NCI-H2196 (cell line): ENCODE measurements around the gene PKP2.
"Not testable (repeated sequence)": the region's sequence is repeated elsewhere in the genome, so short reads cannot be mapped to it uniquely, and the experiment has no call there.

ENCODE experiments used
- DNase-seq: peaks from one replicate; lab custom pipeline; 2025; ENCODE audit not compliant: unreplicated experiment; lab: John Stamatoyannopoulos, UW

The PKP2 gene

DNA sequence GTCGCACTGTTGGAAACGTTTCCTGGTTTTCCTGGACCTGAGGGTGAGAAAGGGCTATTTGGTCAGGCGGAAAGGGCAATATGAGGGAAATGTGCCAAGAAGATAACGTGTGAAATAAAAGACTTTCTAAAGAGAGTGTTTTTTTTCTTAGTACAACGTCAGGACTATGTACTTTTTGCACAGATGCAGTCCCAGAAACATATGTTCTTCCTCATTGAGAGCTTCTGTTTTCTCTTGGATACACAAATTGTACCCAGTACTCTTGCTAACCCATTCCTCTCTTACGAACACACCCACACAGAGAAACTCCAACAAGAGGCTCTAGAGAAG, 669 bp upstream of the PKP2 start:
- DNase-seq: no peak

DNA sequence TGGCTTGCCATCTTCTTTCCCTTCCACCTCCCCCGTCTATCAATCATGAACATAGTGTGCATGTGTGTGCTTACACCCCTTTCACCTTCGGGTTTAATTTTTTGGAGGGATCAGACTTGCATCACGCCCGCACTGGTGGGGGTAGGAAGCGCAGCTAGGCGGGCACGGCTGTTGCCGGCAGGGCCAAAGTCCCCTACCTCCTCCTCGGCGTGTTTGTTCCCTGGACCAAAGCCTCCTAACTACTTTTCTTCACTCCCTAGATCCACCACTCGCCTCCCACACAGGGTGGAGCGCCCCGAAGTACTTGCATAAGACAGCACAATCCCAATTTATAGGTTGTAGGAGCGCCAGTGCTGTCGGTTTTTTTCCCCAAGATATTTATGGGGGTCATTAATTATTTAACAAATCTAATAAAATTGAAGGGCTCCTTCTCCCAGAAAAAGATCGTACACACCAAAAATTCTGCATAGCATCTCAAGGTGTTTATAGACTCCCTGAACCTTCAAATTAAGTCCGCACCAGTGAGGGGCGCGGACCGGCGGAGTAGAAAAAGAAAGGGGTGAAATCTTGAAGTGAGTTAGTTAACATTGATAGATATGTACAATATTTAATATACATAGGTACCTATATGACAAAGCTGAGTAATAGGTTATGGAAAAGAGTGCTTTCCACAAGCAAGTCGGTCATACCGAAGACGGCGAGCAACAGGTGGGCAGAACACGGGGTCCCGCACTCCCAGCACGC, 717 bp downstream of the PKP2 start:
- no peak for DNase-seq

DNA sequence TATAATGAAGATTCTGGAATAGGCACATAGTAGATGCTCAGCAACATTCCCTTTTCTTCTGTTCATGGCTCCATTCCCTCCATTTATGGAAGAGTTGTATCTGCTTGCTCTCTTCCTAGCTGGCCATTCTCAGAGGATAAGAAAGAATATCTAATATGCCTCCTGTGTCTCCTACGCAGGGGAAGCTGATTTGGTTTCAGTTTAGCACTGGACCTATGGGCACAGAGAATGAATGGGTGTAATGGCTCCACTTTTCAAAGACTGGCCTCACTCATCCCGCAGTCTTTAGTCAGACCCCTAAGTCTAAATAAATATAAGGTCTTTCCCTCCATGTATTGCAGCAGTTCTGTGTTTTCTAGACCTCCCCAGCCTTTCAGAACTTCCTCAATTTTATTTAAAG, 2.0 kb downstream of the PKP2 start:
- DNase-seq: no peak

DNA sequence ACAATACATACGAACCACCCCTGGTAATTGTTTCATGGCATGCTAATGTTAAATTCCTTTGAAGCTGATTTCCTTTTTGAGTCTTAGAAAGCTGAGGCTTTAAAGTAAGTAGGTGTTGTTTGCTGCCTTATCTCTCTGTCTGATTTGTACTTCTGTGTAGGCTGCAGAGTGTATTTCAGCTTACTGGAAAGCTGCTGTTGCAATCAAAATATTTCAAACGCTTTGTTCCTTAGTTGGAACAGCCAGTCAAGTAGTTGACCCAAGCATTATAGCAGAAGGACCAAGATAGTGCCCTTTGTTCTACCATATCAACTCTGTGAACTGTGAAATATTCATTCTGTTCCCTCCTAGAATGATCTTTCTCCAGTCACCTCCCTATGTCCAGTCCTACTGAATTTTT, 3.1 kb downstream of the PKP2 start:
- no peak for DNase-seq

DNA sequence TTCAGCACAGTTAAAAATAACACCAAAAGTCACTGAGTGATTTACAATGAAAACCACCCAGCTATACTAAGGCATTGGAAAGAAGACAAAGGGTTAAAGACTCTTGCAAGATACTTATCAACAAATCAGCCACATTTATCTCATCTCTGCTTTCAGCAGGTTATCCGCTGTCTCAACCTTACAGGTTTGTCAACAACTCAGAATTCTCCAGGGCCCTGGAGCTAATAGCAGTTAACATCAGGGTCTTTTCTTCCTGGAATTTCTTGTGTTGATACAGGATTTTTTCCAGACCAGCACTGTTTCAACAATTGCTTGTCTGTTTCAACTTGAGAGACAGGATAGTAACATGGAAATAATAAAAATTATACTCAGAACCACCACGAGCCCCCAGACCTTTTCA, 3.5 kb downstream of the PKP2 start:
- DNase-seq: no peak

DNA sequence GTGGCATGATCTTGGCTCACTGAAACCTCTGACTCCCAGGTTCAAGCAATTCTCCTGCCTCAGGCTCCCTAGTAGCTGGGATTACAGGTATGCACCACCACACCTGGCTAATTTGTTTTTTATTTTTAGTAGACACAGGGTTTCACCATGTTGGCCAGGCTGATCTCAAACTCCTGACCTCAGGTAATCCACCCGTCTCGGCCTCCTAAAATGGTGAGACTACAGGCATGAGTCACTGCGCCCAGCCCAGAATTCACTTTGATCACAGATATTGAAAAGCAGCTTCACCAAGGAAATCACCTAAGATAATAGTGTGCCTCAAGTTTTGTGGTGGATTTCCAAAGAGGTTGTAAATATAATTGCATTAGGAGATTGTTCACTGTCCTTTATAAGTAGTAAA, 4.2 kb downstream of the PKP2 start:
- DNase-seq: not testable (repeated sequence)

DNA sequence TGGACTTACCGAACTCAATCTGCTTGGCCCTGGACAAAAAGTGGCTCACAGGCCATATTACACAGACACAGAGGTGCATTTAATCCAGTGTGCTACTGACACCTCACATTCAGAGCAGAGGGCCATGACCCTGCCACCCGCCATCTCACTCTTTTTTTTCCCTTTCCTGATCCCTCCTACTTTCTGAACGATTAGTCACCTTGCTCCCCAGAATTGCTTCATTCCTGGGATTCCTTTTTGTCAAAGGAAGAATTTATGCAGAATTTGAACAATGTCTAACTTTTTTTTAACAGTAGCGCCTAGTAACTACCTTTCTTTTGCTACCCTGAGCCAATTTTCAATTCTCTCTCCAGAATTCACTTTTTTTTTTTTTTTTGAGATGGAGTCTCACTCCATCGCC, 4.6 kb downstream of the PKP2 start:
- DNase-seq: no peak

DNA sequence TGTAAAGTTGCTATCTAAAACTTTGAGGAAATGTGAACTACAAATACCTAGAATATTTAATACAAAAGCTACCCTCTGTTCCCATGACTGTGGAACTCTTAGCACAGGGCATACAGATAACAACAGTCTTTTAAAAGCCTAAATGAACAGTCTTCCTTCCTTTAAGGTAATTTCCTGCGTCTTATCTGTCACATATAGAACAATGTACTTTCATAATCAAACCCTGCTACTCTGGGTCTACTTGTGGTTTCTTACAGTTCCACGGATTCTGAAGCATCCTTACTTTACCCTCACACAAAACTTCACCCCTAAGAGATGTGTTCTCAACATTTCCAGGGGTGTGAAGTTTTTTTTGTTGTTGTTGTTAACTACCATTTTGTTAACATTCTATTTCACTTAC, 5.1 kb downstream of the PKP2 start:
- DNase-seq: no peak

DNA sequence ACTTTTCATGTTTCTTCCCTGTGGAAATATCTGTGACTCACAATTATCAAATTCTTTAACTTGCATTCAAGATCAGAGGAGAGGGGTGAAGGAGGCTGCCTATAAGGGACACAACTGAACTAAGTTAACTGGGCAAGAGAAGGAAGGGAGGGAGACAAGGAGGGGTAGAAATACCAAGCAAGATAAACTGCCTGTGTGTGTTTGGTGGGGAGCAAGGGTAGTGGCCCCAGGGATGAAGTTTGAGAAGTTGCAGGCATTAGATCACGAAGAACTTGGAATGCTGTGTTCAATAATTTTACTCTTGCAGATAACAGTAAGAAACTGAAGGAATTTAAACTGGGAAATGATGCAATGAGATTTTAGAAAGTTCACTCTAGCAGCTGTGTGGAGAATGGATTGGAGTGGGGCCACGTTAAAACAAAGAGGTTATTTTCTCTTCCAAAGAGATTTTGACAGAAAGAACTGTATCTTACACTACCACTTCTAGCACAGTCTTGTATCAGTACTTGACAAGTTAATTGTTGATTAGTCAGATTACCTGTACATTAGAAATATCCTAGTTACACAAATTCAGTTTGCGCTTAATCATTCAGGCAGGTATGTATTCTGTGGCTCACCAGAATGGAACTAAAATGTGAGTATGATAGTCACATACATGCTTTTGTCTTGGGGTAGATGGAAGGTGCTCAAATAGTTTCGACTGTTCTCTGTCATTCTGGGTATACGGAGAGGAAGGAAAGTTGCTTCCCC, 7.4 kb downstream of the PKP2 start:
- DNase-seq: no peak

DNA sequence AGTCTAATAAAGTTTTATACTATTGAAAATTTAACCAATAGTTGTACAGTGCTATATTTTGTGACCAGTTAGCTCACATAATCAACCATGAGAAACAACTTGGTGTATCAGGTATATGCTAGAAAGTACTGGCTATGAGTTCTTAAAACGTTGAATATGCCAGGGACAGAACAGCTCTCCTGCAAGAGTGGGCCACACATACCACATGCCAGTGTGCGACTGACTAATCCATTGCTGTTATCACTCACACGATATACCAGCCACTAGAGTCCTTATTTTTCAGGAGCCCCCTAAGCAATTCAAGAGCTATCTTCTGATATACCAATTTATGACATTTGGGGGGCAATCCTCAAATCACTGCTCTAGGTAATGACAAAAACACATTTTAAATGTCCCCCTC, 9.5 kb downstream of the PKP2 start:
- DNase-seq: no peak

DNA sequence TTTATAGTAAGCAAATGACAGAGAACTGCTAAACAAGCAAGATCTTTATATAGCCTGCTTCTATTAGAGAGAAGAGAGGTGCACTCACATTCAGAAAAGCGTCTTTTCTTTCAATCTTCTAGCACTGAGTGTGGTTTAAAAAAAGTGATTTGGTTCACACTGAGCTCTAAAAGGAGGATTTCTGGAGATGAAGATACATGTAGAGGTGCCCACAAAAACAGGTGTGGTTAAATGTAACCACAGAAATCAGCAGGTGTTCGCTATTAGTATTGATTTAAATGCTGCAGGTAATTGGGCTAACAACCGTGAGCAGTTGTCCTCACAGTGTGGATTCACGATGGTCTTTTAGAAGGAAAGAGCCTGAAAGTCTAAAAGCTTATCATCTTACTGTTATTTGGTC, 10.7 kb downstream of the PKP2 start:
- DNase-seq: no peak

DNA sequence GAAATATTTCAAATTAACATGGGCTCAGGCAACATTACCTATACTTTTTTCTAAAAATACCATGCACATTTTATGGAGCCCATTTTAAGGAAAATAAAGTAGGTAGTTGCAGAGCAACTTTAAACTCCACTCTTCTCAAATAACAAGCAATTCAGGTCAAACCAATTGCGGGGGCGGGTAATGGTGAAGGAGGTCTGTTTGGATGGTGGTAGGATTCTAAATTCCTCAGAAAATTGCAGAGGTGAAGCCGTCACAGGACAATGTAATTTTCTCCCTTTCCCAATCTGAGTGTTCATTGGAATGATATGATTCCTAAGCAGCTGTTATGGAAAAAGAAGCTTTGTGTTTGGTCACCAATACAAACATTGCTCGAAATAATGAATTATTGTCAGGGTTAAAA, 11.6 kb downstream of the PKP2 start:
- DNase-seq: no peak

DNA sequence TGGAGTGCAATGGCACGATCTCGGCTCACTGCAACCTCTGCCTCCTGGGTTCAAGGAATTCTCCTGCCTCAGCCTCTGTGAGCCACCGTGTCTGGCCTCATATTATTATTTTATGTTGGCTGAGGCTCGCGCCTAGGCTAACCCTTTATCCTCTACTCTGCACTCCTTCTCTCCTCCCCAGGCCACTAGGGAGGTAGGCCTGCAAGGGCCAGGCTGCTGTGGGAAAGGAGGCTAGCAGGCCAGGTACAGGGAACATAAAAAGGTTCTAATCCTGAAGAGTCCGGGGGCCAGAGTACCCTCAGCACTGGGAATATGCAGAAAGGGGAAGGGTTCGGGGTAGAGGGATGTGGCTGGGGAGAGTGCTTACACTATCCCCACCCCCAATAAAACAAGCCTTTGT, 14.9 kb downstream of the PKP2 start:
- DNase-seq: no peak

DNA sequence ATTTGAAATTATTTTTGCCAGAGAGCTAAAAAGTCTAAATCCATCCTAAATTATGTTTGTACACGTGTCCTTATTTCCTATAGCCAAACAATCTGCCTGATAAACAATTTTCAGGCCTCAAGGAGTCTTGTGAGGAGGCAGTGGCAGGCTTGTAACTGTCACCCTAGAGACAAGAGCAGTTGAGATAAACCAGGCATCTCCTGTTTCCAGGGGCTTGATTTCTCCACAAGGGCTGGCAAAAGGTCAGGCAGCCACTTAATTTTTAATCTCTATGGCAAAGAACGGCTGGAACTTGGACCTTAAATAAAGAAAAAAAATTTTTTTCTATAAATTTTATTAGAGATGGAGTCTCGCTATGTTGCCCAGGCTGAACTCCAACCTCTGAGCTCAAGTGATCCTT, 15.5 kb downstream of the PKP2 start:
- DNase-seq: no peak

DNA sequence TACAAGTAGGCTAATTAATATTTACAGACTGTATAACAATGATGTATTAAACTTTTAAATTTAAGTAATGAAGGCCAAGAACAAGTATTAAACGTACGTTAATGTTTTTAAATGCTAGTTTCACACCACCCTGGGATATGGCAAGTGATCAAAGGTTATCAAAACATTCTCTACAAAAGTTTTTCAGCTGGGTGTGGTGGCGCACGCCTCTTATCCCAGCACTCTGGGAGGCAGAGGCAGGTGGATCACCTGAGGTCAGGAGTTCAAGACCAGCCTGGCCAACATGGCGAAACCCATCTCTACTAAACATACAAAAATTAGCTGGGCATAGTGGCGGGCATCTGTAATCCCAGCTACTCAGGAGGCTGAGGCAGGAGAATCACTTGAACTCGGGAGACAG, 17.5 kb downstream of the PKP2 start:
- DNase-seq: not testable (repeated sequence)

DNA sequence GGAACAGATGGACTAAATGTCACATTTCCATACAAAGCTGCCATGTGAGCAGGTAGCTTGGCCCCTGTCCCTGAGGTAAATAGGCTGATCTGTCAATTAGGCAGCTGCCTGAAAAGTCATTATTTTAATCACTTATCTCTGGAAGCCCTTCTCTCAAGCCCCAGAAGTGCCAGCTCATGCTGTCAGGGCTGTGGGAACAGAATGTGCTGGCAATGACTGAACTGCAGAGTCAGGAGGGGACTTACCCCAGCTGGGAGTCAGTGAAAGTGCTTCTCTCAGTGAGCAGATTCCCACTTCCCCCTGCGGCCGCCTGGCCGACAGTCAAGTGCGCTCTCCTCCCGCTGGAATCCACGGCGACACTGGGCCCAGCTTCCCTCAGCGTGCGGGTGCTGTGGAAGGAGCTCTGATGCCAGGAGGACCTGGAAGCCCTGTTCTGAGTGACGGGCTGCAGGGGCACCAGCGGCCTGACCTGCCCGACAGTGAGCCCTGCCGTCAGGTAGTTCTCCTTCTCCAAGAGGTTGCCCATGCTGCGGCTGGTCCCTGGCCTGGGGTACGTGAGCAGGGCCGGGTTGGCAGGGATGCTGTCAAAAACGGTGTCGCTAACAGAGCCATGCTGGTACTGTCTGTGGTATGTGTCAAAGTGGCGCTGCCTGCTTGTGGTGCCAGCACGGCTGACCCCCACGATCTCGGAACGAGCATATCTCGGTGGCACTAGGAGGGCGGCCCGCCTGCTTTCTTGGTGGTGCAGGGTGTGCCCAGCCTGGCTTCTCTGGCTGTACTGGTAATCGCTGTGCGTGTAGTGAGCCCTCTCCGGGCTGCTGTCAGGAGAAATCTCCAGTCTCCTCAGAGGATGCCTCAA, 18.7 kb downstream of the PKP2 start:
- no peak for DNase-seq

DNA sequence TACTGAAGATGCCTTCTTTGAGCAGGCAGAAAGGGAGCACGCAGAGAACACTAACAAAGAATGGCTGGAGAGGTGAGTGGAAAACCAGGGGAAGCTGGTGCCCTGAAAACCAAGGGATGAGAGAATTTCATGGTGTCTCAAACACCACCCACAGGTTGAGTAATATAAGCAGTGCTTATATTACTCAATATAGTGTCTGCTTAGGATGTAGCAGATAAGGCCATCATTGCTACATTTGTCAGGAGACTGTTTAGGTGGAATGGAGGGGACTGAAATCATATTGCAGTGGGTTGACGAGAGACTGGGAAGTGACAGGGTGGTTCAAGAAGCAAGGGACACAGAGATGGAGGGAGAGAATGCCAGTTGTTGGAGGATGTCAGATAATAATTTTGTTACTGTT, 20.6 kb downstream of the PKP2 start:
- DNase-seq: no peak

DNA sequence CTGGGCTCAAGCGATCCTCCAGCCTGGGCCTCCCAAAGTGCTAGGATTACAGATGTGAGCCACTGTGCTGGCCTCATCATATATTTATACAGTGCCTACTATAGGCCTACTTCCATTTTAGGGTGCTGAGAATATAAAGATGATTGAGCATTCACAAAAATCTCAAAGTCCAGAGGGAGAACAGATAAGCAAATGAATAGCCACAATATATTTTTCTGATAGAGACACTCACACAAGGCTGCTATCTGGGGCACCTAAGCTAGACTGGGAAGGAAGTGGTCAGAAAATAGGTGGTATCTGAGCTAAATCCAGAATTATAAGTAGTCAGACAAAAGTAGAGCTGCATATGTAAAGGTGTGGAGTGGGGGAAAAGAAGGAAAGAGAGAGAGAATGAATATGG, 21.6 kb downstream of the PKP2 start:
- DNase-seq: no peak

DNA sequence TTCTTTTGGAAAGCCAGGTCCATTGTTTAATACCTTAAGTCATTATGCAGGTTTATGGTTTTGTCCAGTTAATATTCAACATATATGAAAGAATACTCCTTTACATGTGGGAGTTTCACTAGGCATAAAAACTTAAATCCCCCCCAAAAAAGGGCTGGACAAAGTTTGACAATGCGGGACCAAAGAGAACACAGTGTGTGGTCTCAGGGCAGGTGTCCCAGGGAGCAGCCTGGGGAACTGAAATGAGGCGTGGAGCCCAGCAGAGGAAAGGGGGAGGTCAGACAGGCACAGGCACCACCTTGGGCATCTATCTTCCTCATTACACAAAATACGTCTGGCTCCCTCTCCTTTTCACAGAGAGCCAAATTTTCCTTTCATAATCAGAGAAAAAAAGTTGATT, 22.5 kb downstream of the PKP2 start:
- no peak for DNase-seq

DNA sequence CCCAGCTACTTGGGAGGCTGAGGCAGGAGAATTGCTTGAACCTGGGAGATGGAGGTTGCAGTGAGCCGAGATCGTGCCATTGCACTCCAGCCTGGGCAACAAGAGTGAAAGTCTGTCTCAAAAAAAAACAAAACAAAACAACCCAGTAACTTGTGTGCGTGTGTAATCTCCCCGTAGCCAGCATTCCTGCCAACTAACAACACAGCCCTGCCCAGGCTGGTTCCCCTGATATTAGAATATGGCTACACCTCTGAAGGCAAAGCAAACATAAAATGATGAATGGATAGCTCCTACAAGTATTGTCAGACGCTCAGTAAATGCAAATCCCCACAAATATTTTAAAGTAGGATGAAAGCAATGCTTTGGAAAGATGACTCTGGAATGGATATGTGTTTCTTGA, 24.2 kb downstream of the PKP2 start:
- DNase-seq: not testable (repeated sequence)

DNA sequence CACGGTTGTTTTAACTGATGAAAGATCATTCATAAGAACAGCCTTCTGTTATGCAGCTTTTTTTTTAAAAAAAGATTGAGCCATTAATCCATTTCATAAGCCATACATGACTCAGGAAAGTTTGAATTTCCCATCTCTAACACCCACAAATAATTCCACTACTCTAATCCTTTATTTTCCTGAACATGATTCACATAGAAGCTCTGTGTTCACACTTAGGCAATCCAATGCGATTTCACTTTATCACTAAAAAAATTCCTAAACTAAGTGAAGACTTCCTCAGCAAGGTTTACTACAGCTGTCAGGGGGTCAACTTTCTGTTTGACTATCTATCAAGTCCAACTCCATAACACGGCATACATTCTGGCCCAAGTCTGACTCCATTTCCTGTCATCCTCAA, 25.9 kb downstream of the PKP2 start:
- no peak for DNase-seq

DNA sequence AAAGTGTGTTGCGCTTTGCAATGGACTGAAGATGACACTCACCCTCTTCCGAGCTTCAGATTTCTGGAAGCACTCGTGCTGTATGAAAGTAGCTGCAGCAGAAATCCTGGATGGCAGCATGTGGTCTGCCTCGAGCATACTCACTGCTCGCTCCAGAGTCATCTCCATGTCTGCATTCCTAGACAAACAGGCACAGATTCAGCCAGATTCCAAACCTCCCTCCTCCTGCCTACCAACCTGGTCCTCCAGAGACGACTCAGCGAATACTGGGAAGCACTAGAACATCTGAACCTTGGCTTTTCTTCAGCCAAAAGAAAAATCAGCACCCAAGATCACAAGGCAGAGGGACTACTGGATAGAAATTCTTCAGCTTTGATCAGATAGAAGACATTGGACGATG, 27.7 kb downstream of the PKP2 start:
- no peak for DNase-seq
